ENCODE data around the gene AMN. TPM values are rescaled to one million over a fixed set of nuclear protein-coding genes. Genes with fewer than 3 reads are reported as not detected.

Gene AMN
- total and polyA plus RNA-seq, 9 donors: 0.10 to 4.6 (median 0.59) TPM; not detected in 1

- TF ChIP-seq POLR2A (IDR thresholded peaks at IDR 0.05) (no peak), CTCF (IDR thresholded peaks at IDR 0.05) (no peak), EP300 (IDR thresholded peaks at IDR 0.05) (no peak)
- Histone ChIP-seq H3K4me1 (ENCODE audit: insufficient read depth) (no peaks in the 10 kb centered on the region), H3K36me3 (no peaks in the 10 kb centered on the region), H3K27ac (no peak overlapping the region), H3K9me3 (no peaks in the 10 kb centered on the region), H3K4me3 (no peak overlapping the region), H3K27me3 (no peaks in the 10 kb centered on the region)
- DNase-seq: no peak
- 93 to 94% (median 93%) methylated on average over 20 of the region's 20 CpGs for WGBS, 3 donors
- intact Hi-C loops (cut with DNase I): no loop called here
These were observed 43.6 kb downstream of the AMN start for GRCh38 chr14:102965971-102966655.

GRCh38 chr14:102966681-102967505 is 44.4 kb downstream of the AMN start:
- WGBS, 3 donors: 91 to 95% (median 94%) methylated on average over 21 of the region's 21 CpGs
- Histone ChIP-seq H3K4me3 (no peak overlapping the region), H3K27ac (no peak overlapping the region), H3K9me3 (no peaks in the 10 kb centered on the region), H3K36me3 (no peaks in the 10 kb centered on the region), H3K27me3 (no peaks in the 10 kb centered on the region), H3K4me1 (ENCODE audit: insufficient read depth) (no peaks in the 10 kb centered on the region)
- TF ChIP-seq EP300 (IDR thresholded peaks at IDR 0.05) (no peak), CTCF (IDR thresholded peaks at IDR 0.05) (no peak), POLR2A (IDR thresholded peaks at IDR 0.05) (no peak)
- intact Hi-C loops (cut with DNase I): no loop called here
- no peak for DNase-seq

- Histone ChIP-seq H3K27me3 (no peaks in the 10 kb centered on the region), H3K4me1 (ENCODE audit: insufficient read depth) (no peaks in the 10 kb centered on the region), H3K27ac (no peak overlapping the region), H3K36me3 (no peaks in the 10 kb centered on the region), H3K4me3 (no peak overlapping the region), H3K9me3 (no peaks in the 10 kb centered on the region)
- intact Hi-C loops (cut with DNase I): no loop called here
- TF ChIP-seq EP300 (IDR thresholded peaks at IDR 0.05): no peak
- TF ChIP-seq POLR2A (IDR thresholded peaks at IDR 0.05): no peak
- no peak for TF ChIP-seq CTCF (IDR thresholded peaks at IDR 0.05)
- 90 to 92% (median 91%) methylated on average over 14 of the region's 14 CpGs for WGBS, 3 donors
- DNase-seq: no peak
These were observed 45.0 kb downstream of the AMN start for GRCh38 chr14:102967506-102967795.

- 90 to 91% (median 90%) methylated on average over 13 of the region's 13 CpGs for WGBS, 3 donors
- H3K27ac ChIP-seq: no peak overlapping the region
- TF ChIP-seq CTCF (IDR thresholded peaks at IDR 0.05) (no peak), EP300 (IDR thresholded peaks at IDR 0.05) (no peak), POLR2A (IDR thresholded peaks at IDR 0.05) (no peak)
- no peak overlapping the region for H3K4me3 ChIP-seq
- intact Hi-C loops (cut with DNase I): no loop called here
- H3K36me3 ChIP-seq: no peaks in the 10 kb centered on the region
- no peaks in the 10 kb centered on the region for H3K4me1 ChIP-seq (ENCODE audit: insufficient read depth)
- DNase-seq: no peak
- no peaks in the 10 kb centered on the region for H3K9me3 ChIP-seq
- H3K27me3 ChIP-seq: no peaks in the 10 kb centered on the region
These were observed 45.8 kb downstream of the AMN start for GRCh38 chr14:102968306-102968705.

Data from ovary (tissue), 9 donors.